HepG2 (cell line): ENCODE data around the gene ARHGEF1. TPM values are rescaled to one million over a fixed set of nuclear protein-coding genes. Genes with fewer than 3 reads are reported as not detected.
A peak's percentile ranks its signal among the peaks of the same experiment; 100 is the strongest.

Source experiments
- ATF1 ChIP-seq: IDR thresholded peaks from 2 replicates; pipeline ENCODE4 v1.6.1; 2016; ENCODE audit warnings: mild to moderate bottlenecking, control low read depth
- ATF4 ChIP-seq, 2 experiments: fragments of 450-650 bp in 1 of 2; sonication (generic) in 1 of 2; formaldehyde crosslinking; IDR thresholded peaks; 2 replicates each; pipeline versions ENCODE4 v1.5.0 to v1.8.0; 2020 to 2022; ENCODE audit warnings: mild to moderate bottlenecking in 1 of 2, missing genetic modification reagents in 1 of 2
- HDAC6 ChIP-seq: fragments of 200-600 bp; sonication (generic); IDR thresholded peaks from 2 replicates; pipeline ENCODE4 v1.7.0; 2017; ENCODE audit warnings: mild to moderate bottlenecking, antibody characterized with exemption, low read length, low read depth
- NCOA1 ChIP-seq: sonication (generic); formaldehyde crosslinking; IDR thresholded peaks from 2 replicates; pipeline ENCODE4 v1.9.0; 2021; ENCODE audit warnings: missing genetic modification reagents
- NPAS2 ChIP-seq: sonication (generic); formaldehyde crosslinking; IDR thresholded peaks from 2 replicates; pipeline ENCODE4 v1.8.0; 2022; ENCODE audit warnings: mild to moderate bottlenecking, missing genetic modification reagents, borderline replicate concordance
- SNRNP70 ChIP-seq: fragments of 200-400 bp; formaldehyde crosslinking; IDR thresholded peaks from 2 replicates; pipeline ENCODE4 v1.6.1; 2017; ENCODE audit warnings: mild to moderate bottlenecking, low read depth, low read length, moderate library complexity
- SRSF1 ChIP-seq: fragments of 200-400 bp; formaldehyde crosslinking; optimal IDR thresholded peaks from 2 replicates; pipeline ENCODE3; 2017; ENCODE audit warnings: mild to moderate bottlenecking, low read depth, low read length, moderate library complexity
- SYNCRIP ChIP-seq: fragments of 200-400 bp; formaldehyde crosslinking; IDR thresholded peaks from 2 replicates; pipeline ENCODE4 v1.6.1; 2018; ENCODE audit warnings: mild to moderate bottlenecking, low read depth, low read length; ENCODE audit not compliant: insufficient read depth
- ZBTB3 ChIP-seq: sonication (generic); formaldehyde crosslinking; IDR thresholded peaks from 2 replicates; pipeline ENCODE4 v1.4.0; 2020; ENCODE audit warnings: low read depth, mild to moderate bottlenecking, moderate library complexity, missing genetic modification reagents, borderline replicate concordance
- ZFP41 ChIP-seq: sonication (generic); formaldehyde crosslinking; IDR thresholded peaks from 2 replicates; pipeline ENCODE4 v1.4.0; 2020; ENCODE audit warnings: mild to moderate bottlenecking, missing genetic modification reagents, borderline replicate concordance
- ZNF362 ChIP-seq: sonication (generic); formaldehyde crosslinking; IDR thresholded peaks from 2 replicates; pipeline ENCODE4 v1.4.0; 2020; ENCODE audit warnings: missing genetic modification reagents, mild to moderate bottlenecking, borderline replicate concordance
- ZNF580 ChIP-seq: IDR thresholded peaks from 2 replicates; pipeline ENCODE4 v1.6.1; 2016; ENCODE audit warnings: low read depth, borderline replicate concordance
- ZNF646 ChIP-seq: sonication (generic); formaldehyde crosslinking; IDR thresholded peaks from 2 replicates; pipeline ENCODE4 v1.9.0; 2021; ENCODE audit warnings: mild to moderate bottlenecking, missing genetic modification reagents
- ZNF713 ChIP-seq: sonication (generic); formaldehyde crosslinking; IDR thresholded peaks from 2 replicates; pipeline ENCODE4 v1.4.0; 2020; ENCODE audit warnings: mild to moderate bottlenecking, missing genetic modification reagents
- ZNF740 ChIP-seq: sonication (generic); formaldehyde crosslinking; IDR thresholded peaks from 2 replicates; pipeline ENCODE4 v1.4.0; 2020; ENCODE audit warnings: missing genetic modification reagents
- ZNF766 ChIP-seq: sonication (generic); formaldehyde crosslinking; IDR thresholded peaks from 2 replicates; pipeline ENCODE4 v1.5.0; 2020; ENCODE audit warnings: missing genetic modification reagents, borderline replicate concordance
- polyA plus RNA-seq, 8 experiments: library from polyadenylated mRNA; depleted of rRNA in 3 of 8; stranded (reverse) in 7 of 8; unstranded in 1 of 8; fragments of >200 nt; fragmentation: Illumina TruSeq in 4 of 8; extraction: Trizol in 4 of 8; gene quantifications; 2 replicates each; pipeline versions ENCODE4 v1.2.1 to v1.2.3, GENCODE V29; 2011 to 2016; ENCODE audit warnings: low read depth in 4 of 8, missing spikeins in 1 of 8, mixed read lengths in 1 of 8; ENCODE audit not compliant: insufficient read depth in 1 of 8
- total RNA-seq, 5 experiments: library from RNA; depleted of rRNA; stranded (reverse); fragments of >200 nt; fragmentation: Illumina TruSeq; extraction: Trizol; gene quantifications; 2 replicates each; pipeline ENCODE4 v1.2.3, GENCODE V29; 2016; ENCODE audit warnings: low read depth in 1 of 5

ARHGEF1 gene
- total and polyA plus RNA-seq, 2 of the 13 experiments (the other 11 are each of a cell fraction or from before 2014, with no cell fraction given) = 33.7 to 34.7 TPM

GRCh38 chr19:41883821-41884733 lies 1.1 kb downstream of the ARHGEF1 start (continued):
- TF ChIP-seq HDAC6 (0 out of 2 replicates have a peak, but pooled peaks have one; percentile 62), SYNCRIP (no peak), ZNF713 (CRISPR knock-in tag) (peak; percentile 76; the same call in 1 of the 2 replicates), NCOA1 (CRISPR knock-in tag) (no peak), ZNF362 (CRISPR knock-in tag) (no peak), ZNF580 (CRISPR knock-in tag) (peak; percentile 86; the same call in 1 of the 2 replicates), ATF1 (peak; percentile 69), SRSF1 (no peak), NPAS2 (CRISPR knock-in tag) (no peak), ZNF740 (CRISPR knock-in tag) (no peak), SNRNP70 (no peak), ZNF646 (CRISPR knock-in tag) (no peak), ATF4 (CRISPR knock-in tag; IDR thresholded peaks at IDR 0.05) (peak in 1 of 2 experiments; percentile 49; a peak in 2 of 4 replicates), ZNF766 (CRISPR knock-in tag) (no peak), ZBTB3 (CRISPR knock-in tag) (no peak), ZFP41 (CRISPR knock-in tag) (no peak; the same call in 1 of the 2 replicates)
